ENCODE measurements around the gene XRN1.

The XRN1 gene

DNA sequence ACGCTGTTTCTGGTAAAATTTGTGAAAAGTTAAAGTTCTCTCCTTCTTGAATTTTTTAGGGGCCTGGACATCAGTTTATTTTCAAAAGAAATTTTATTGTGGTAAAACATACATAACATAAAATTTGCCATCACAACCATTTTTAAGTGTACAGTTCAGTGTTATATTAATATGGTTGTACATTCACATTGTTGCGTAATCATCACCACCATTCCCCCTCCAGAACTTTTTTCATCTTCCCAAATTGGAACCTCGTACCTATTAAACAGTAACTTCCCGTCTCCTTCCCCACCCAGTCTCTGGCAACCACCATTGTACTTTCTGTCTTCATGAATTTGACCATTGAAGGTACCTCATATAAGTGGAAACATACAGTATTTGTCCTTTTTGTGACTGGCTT lies 23.0 kb upstream of the XRN1 start:
- no peak for DNase-seq (ENCODE audit: low read depth)
- no peak overlapping the region for H3K4me3 ChIP-seq (ENCODE audit: low read length)
- TF ChIP-seq, protein P1, sequence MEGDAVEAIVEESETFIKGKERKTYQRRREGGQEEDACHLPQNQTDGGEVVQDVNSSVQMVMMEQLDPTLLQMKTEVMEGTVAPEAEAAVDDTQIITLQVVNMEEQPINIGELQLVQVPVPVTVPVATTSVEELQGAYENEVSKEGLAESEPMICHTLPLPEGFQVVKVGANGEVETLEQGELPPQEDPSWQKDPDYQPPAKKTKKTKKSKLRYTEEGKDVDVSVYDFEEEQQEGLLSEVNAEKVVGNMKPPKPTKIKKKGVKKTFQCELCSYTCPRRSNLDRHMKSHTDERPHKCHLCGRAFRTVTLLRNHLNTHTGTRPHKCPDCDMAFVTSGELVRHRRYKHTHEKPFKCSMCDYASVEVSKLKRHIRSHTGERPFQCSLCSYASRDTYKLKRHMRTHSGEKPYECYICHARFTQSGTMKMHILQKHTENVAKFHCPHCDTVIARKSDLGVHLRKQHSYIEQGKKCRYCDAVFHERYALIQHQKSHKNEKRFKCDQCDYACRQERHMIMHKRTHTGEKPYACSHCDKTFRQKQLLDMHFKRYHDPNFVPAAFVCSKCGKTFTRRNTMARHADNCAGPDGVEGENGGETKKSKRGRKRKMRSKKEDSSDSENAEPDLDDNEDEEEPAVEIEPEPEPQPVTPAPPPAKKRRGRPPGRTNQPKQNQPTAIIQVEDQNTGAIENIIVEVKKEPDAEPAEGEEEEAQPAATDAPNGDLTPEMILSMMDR (IDR thresholded peaks at IDR 0.05; ENCODE audit: insufficient read depth, low read depth, low read length, missing control alignments), result no peak

DNA sequence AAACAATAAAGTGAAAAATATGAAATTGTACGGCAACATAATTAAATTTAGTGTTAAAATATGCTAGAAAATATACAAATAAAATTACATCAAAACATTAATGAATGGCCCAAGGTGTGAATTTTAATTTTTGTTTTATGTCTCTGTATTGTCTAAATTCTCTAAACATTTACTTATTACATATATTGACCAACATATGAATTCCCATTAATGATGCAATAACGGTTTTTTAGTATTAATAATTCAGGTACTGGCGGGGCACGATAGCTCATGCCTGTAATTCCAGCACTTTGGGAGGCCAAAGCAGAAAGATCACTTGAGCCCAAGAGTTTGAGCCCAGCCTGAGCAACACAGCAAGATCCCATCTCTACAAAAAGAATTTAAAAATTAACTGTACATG lies 20.6 kb upstream of the XRN1 start:
- H3K4me3 ChIP-seq (ENCODE audit: low read length), result no peak overlapping the region
- no peak for DNase-seq (ENCODE audit: low read depth)
- TF ChIP-seq, protein P1 (IDR thresholded peaks at IDR 0.05; ENCODE audit: insufficient read depth, low read depth, low read length, missing control alignments), result no peak

DNA sequence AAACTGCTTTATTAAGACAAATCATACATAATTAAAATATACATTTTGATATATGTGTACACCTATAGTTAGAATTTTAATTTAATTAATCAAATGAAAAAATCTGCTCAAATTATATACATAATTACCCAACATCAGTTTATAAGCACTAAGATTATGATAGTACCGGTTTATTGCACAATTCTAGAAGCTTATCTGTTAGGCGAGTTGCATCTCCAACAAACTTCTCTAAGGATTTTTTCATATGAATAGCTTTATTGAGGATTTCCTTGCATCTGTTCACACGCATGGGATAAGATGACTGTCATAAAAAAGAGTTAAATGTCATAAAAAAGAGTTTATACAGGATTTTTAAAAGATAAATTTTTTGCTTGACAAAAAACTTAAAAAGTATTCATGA lies 19.9 kb upstream of the XRN1 start:
- TF ChIP-seq, protein P1 (IDR thresholded peaks at IDR 0.05; ENCODE audit: insufficient read depth, low read depth, low read length, missing control alignments), result no peak
- no peak for DNase-seq (ENCODE audit: low read depth)
- H3K4me3 ChIP-seq (ENCODE audit: low read length), result no peak overlapping the region

DNA sequence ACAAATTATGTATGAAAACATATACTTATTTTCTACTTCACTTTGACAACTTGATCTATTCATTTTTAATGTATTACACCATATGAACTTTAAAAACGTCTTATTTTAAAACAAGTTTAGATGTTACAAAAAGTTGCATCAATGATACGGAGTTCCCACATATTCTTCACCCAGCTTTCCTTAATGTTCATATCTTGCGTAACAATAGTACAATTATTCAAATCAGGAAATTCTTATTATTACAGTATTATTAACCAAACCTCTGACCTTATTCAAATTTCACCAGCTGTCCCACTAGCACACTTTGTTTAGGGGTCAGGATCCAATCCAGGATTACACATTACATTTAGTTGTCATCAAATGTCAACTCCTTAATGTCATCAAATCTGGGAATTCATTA lies 12.9 kb upstream of the XRN1 start:
- TF ChIP-seq, protein P1 (IDR thresholded peaks at IDR 0.05; ENCODE audit: insufficient read depth, low read depth, low read length, missing control alignments), result no peak
- no peak overlapping the region for H3K4me3 ChIP-seq (ENCODE audit: low read length)
- DNase-seq (ENCODE audit: low read depth), result no peak

DNA sequence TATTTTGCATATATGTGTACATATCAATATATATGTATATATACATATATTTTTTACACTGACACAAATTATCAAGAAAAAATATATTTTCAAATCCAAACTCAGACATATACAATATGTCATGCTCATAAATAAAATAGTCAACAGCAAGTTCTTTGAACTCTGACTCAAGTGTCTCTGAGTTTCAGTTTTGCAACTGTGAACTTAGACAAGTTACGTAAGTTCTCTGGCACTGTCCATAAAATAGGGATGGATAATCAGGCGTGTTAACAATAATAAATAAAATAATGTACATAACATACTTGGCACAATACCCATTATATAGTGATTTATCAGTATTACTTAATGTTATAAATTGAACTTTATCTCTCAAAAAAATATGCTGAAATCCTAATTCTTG lies 12.1 kb upstream of the XRN1 start:
- peak; percentile 21 for DNase-seq (ENCODE audit: low read depth)
- no peak overlapping the region for H3K4me3 ChIP-seq (ENCODE audit: low read length)
- TF ChIP-seq, protein P1 (IDR thresholded peaks at IDR 0.05; ENCODE audit: insufficient read depth, low read depth, low read length, missing control alignments), result no peak

DNA sequence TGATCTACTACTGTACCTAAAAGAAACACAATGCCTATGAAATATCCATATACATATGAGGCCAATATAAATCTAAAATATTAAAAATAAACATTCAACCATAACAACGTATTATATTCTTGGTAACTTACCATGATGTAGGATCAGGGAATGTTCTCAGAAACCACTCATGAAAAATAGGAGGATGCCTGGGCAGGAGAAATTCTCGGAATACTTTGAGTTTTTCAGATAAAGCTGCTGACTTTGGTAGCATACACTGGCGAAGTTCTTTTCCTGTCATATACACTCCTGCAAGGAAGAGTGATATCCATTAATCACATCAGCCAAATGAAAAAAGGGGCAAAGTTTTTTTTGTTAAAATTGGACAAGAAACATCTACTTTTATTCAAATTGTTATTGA lies 11.3 kb upstream of the XRN1 start:
- DNase-seq (ENCODE audit: low read depth), result no peak
- TF ChIP-seq, protein P1 (IDR thresholded peaks at IDR 0.05; ENCODE audit: insufficient read depth, low read depth, low read length, missing control alignments), result no peak

DNA sequence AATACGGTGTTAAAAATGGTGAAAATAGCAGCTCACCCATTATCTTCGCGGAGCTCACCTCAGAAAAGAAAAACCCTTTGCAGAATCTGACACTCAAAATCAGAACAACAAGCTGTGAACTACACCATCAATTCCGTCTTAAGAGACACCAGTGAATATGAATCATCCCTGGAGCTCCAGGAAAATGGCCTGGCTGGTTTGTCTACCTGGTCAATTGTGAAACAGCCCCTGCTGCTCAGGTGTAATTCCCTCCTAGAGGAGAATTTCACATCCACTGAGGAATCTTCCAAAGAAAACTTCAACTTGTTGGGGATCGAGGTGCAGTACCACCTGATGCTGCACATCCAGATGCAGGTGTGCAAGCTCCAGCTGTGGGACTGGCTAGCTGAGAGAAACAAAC lies 3.0 kb upstream of the XRN1 start:
- DNase-seq (ENCODE audit: low read depth), result peak; percentile 73
- no peak overlapping the region for H3K4me3 ChIP-seq (ENCODE audit: low read length)
- TF ChIP-seq, protein P1 (IDR thresholded peaks at IDR 0.05; ENCODE audit: insufficient read depth, low read depth, low read length, missing control alignments), result no peak

More for the DNA sequence above, 11.3 kb upstream of the XRN1 start:
- H3K4me3 ChIP-seq (ENCODE audit: low read length), result no peak overlapping the region

Measured in epithelial cell of esophagus (primary cell).